GM23338 (cell line): ENCODE data around the gene RRP8.

Experiments
- CREB1 ChIP-seq: fragments of 250-450 bp; sonication (Bioruptor Pico); IDR thresholded peaks from 2 replicates; pipeline ENCODE4 v1.5.0; 2020; ENCODE audit warnings: low read depth, mild to moderate bottlenecking, moderate library complexity
- EZH2 ChIP-seq: fragments of 200-600 bp; sonication (generic); IDR thresholded peaks from one replicate; pipeline ENCODE4 v1.8.0; 2017; ENCODE audit warnings: antibody characterized with exemption, mild to moderate bottlenecking, low read depth; ENCODE audit not compliant: unreplicated experiment
- EZH2phosphoT487 ChIP-seq: fragments of 200-600 bp; sonication (generic); IDR thresholded peaks from one replicate; pipeline ENCODE4 v1.8.1; 2018; ENCODE audit warnings: antibody characterized with exemption; ENCODE audit not compliant: unreplicated experiment
- JUNB ChIP-seq: IDR thresholded peaks from one replicate; pipeline ENCODE4 v1.6.1; 2016; ENCODE audit warnings: antibody characterized with exemption; ENCODE audit not compliant: unreplicated experiment
- NANOG ChIP-seq: IDR thresholded peaks from 2 replicates; pipeline ENCODE4 v1.6.1; 2016; ENCODE audit warnings: antibody characterized with exemption, borderline replicate concordance
- POLR2AphosphoS5 ChIP-seq: IDR thresholded peaks from 2 replicates; pipeline ENCODE4 v1.6.1; 2016; ENCODE audit warnings: antibody characterized with exemption, low read depth
- STAT1 ChIP-seq: IDR thresholded peaks from one replicate; pipeline ENCODE4 v1.6.1; 2016; ENCODE audit warnings: antibody characterized with exemption; ENCODE audit not compliant: unreplicated experiment
- ZNF114 ChIP-seq: fragments of 250-450 bp; sonication (Bioruptor Pico); IDR thresholded peaks from 2 replicates; pipeline ENCODE4 v1.5.0; 2020; ENCODE audit warnings: mild to moderate bottlenecking, moderate library complexity
- ZNF331 ChIP-seq: fragments of 250-450 bp; sonication (Bioruptor Pico); IDR thresholded peaks from 2 replicates; pipeline ENCODE4 v1.5.0; 2020; ENCODE audit warnings: low read depth, mild to moderate bottlenecking, moderate library complexity
- TF ChIP-seq, protein P1 (sequence below), 2 experiments: fragments of 200-600 bp in 1 of 2; sonication (generic) in 1 of 2; conservative IDR thresholded peaks; 2 replicates each; pipeline versions ENCODE4 v1.5.1 to v1.6.1; 2016 to 2017; ENCODE audit warnings: antibody characterized with exemption in 2 of 2, low read depth in 2 of 2, mild to moderate bottlenecking in 2 of 2, moderate library complexity in 1 of 2
- TF ChIP-seq, protein P2 (sequence below): IDR thresholded peaks from one replicate; pipeline ENCODE4 v1.6.1; 2018; ENCODE audit warnings: antibody characterized with exemption; ENCODE audit not compliant: unreplicated experiment
- TF ChIP-seq, protein P3 (sequence below): IDR thresholded peaks from 2 replicates; pipeline ENCODE4 v1.6.1; 2016; ENCODE audit warnings: antibody characterized with exemption
- TF ChIP-seq, protein P4 (sequence below): fragments of 250-450 bp; sonication (Bioruptor Pico); IDR thresholded peaks from 2 replicates; pipeline ENCODE4 v1.5.0; 2020; ENCODE audit warnings: mild to moderate bottlenecking, moderate library complexity

DNA sequence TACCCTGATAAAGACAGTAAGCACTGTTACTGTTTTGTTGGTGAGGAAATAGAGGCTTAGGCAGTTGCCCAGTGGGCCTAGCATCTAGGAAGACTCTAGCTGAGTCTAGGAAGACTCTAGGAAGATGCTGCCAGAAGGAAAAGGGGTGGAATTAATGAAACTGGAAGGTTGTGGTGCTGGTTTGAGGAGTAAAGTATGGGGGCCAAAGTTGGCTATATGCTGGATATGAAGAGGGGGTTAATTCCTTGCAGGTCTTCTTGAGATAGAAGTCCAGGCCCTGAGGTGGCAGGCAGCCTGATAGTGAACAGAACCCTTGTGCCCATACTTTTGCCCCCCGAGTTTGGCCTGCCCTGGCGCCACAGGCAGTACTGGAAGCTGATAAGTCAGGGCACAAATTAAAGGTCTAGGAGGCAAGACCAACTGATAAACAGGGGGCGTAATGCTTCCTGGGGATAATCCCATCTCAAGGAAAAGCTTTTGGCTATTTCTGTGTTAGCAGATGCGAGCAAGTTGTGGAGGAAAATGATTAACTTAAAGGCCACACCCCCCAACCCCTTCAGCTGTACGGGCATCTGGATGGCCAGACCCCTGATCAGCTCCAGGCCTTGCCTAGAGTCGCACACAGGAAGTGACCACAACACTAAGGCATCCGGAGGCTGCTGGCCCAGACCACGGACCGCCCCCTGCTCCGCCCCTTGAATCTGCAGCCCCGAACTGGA lies 3.2 kb upstream of the RRP8 start:
- TF ChIP-seq, protein P1, sequence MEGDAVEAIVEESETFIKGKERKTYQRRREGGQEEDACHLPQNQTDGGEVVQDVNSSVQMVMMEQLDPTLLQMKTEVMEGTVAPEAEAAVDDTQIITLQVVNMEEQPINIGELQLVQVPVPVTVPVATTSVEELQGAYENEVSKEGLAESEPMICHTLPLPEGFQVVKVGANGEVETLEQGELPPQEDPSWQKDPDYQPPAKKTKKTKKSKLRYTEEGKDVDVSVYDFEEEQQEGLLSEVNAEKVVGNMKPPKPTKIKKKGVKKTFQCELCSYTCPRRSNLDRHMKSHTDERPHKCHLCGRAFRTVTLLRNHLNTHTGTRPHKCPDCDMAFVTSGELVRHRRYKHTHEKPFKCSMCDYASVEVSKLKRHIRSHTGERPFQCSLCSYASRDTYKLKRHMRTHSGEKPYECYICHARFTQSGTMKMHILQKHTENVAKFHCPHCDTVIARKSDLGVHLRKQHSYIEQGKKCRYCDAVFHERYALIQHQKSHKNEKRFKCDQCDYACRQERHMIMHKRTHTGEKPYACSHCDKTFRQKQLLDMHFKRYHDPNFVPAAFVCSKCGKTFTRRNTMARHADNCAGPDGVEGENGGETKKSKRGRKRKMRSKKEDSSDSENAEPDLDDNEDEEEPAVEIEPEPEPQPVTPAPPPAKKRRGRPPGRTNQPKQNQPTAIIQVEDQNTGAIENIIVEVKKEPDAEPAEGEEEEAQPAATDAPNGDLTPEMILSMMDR (conservative IDR thresholded peaks at IDR 0.05; ENCODE audit: low read depth in 2 of 2), result no peak
- TF ChIP-seq POLR2AphosphoS5 (peak; percentile 54; the same call in 1 of the 2 replicates), JUNB (no peak), EZH2phosphoT487 (no peak), EZH2 (no peak), STAT1 (no peak), CREB1 (CRISPR knock-in tag) (no peak), ZNF114 (CRISPR knock-in tag) (no peak), NANOG (no peak), ZNF331 (CRISPR knock-in tag) (no peak)
- TF ChIP-seq, protein P2, sequence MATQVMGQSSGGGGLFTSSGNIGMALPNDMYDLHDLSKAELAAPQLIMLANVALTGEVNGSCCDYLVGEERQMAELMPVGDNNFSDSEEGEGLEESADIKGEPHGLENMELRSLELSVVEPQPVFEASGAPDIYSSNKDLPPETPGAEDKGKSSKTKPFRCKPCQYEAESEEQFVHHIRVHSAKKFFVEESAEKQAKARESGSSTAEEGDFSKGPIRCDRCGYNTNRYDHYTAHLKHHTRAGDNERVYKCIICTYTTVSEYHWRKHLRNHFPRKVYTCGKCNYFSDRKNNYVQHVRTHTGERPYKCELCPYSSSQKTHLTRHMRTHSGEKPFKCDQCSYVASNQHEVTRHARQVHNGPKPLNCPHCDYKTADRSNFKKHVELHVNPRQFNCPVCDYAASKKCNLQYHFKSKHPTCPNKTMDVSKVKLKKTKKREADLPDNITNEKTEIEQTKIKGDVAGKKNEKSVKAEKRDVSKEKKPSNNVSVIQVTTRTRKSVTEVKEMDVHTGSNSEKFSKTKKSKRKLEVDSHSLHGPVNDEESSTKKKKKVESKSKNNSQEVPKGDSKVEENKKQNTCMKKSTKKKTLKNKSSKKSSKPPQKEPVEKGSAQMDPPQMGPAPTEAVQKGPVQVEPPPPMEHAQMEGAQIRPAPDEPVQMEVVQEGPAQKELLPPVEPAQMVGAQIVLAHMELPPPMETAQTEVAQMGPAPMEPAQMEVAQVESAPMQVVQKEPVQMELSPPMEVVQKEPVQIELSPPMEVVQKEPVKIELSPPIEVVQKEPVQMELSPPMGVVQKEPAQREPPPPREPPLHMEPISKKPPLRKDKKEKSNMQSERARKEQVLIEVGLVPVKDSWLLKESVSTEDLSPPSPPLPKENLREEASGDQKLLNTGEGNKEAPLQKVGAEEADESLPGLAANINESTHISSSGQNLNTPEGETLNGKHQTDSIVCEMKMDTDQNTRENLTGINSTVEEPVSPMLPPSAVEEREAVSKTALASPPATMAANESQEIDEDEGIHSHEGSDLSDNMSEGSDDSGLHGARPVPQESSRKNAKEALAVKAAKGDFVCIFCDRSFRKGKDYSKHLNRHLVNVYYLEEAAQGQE, result no peak
- TF ChIP-seq, protein P3, sequence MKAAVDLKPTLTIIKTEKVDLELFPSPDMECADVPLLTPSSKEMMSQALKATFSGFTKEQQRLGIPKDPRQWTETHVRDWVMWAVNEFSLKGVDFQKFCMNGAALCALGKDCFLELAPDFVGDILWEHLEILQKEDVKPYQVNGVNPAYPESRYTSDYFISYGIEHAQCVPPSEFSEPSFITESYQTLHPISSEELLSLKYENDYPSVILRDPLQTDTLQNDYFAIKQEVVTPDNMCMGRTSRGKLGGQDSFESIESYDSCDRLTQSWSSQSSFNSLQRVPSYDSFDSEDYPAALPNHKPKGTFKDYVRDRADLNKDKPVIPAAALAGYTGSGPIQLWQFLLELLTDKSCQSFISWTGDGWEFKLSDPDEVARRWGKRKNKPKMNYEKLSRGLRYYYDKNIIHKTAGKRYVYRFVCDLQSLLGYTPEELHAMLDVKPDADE, result no peak
- TF ChIP-seq, protein P4, sequence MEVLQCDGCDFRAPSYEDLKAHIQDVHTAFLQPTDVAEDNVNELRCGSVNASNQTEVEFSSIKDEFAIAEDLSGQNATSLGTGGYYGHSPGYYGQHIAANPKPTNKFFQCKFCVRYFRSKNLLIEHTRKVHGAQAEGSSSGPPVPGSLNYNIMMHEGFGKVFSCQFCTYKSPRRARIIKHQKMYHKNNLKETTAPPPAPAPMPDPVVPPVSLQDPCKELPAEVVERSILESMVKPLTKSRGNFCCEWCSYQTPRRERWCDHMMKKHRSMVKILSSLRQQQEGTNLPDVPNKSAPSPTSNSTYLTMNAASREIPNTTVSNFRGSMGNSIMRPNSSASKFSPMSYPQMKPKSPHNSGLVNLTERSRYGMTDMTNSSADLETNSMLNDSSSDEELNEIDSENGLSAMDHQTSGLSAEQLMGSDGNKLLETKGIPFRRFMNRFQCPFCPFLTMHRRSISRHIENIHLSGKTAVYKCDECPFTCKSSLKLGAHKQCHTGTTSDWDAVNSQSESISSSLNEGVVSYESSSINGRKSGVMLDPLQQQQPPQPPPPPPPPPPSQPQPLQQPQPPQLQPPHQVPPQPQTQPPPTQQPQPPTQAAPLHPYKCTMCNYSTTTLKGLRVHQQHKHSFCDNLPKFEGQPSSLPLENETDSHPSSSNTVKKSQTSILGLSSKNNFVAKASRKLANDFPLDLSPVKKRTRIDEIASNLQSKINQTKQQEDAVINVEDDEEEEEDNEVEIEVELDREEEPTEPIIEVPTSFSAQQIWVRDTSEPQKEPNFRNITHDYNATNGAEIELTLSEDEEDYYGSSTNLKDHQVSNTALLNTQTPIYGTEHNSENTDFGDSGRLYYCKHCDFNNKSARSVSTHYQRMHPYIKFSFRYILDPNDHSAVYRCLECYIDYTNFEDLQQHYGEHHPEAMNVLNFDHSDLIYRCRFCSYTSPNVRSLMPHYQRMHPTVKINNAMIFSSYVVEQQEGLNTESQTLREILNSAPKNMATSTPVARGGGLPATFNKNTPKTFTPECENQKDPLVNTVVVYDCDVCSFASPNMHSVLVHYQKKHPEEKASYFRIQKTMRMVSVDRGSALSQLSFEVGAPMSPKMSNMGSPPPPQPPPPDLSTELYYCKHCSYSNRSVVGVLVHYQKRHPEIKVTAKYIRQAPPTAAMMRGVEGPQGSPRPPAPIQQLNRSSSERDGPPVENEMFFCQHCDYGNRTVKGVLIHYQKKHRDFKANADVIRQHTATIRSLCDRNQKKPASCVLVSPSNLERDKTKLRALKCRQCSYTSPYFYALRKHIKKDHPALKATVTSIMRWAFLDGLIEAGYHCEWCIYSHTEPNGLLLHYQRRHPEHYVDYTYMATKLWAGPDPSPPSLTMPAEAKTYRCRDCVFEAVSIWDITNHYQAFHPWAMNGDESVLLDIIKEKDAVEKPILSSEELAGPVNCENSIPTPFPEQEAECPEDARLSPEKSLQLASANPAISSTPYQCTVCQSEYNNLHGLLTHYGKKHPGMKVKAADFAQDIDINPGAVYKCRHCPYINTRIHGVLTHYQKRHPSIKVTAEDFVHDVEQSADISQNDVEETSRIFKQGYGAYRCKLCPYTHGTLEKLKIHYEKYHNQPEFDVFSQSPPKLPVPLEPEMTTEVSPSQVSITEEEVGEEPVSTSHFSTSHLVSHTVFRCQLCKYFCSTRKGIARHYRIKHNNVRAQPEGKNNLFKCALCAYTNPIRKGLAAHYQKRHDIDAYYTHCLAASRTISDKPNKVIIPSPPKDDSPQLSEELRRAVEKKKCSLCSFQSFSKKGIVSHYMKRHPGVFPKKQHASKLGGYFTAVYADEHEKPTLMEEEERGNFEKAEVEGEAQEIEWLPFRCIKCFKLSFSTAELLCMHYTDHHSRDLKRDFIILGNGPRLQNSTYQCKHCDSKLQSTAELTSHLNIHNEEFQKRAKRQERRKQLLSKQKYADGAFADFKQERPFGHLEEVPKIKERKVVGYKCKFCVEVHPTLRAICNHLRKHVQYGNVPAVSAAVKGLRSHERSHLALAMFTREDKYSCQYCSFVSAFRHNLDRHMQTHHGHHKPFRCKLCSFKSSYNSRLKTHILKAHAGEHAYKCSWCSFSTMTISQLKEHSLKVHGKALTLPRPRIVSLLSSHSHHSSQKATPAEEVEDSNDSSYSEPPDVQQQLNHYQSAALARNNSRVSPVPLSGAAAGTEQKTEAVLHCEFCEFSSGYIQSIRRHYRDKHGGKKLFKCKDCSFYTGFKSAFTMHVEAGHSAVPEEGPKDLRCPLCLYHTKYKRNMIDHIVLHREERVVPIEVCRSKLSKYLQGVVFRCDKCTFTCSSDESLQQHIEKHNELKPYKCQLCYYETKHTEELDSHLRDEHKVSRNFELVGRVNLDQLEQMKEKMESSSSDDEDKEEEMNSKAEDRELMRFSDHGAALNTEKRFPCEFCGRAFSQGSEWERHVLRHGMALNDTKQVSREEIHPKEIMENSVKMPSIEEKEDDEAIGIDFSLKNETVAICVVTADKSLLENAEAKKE (CRISPR knock-in tag), result no peak
